NCI-H524 (cell line): Measurements from ENCODE around the gene RAB38.
A peak's percentile ranks its signal among the peaks of the same experiment; 100 is the strongest.

Source experiments
- DNase-seq, 2 experiments: peaks; one replicate each; lab custom pipeline; 2025; lab: John Stamatoyannopoulos, UW

The RAB38 gene

DNA sequence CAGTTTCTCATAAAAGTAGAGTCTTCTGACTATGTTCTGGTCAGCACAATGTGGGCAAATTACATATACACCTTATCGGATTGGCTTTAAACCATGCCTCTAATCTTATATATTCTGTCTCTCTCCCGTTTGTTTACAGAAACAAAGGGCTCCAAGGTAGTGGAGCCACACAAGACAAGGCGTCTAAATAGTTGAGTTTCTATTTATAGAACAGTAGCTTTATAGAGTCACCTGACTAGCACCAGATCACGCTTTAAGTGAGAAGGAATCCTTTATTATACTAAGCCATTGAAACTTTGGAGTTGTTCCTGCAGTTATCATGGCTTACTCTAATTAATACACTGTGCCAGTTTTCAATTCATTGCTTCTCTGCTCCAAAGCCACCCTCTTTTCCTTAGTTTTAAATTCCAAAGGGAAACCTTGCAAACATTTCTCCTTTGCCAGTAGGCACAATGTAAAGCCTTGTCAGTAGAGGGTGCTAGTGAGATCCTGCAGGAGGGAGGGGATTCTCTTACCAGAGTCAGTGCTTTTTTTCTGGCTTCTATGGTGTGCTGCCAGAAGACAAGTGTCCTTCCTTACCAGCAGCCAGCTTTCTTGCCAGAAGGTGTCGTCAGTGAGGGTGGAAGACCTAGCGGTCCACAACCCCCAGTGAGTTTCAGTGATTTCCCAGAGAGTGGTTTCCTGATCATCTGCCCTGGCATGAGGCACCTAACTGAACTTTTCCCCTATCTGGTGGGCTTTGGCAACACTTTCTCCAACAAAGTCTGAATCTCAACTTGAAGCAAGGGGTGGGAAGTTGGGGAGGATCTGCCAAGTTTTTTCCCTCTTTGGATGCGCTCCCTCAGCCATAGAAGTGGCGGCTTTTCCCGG is 71.7 kb downstream of the RAB38 start:
- peak; percentile 59 to 76 for DNase-seq

DNA sequence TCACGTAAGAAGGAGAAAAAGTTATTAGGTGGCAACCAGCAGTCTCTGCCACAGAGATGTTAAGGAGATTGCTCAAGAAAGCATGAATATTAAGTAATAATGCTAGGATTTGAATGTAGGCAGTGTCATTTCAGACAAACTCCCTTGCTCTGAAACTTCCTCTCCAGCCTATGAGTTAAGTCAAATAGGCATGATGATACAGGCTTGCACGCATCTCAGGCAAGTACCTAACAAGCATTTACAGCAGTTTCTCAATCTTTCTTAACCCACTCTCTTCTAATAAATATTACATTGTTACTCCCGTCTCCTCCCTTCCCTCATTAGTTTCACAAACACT is 72.7 kb downstream of the RAB38 start:
- DNase-seq = no peak

DNA sequence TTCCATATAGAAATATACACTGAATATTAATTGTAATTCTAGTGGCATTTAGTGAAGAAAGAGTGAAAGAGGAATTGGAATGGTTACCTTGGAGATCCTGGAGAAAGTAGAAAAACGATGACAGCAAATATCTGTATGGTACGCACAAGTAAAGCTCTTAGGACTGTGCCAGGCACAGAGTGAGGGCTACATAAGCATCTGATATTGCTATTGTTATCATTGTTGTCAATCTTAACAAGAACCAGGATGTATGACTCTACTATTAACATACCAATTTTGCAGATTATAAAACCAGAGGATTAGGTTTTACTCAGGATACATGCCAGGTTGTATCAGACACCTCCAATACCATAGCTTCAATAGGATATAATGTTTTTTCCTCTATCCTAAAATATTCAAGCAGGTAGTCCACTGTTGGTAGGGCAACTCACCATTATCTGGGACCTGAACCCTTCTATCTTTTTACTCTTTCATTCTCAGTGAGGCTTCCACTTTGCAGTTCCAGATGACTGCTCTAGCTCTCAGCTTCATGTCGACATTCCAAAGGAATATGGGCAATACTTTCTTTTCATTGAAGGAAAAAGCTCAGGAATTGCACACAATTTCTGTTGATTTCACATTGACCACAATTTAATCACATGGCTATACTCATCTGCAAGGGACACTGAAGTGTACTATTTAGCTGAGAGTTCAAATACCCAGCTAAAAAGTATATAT is 73.2 kb downstream of the RAB38 start:
- DNase-seq = no peak

DNA sequence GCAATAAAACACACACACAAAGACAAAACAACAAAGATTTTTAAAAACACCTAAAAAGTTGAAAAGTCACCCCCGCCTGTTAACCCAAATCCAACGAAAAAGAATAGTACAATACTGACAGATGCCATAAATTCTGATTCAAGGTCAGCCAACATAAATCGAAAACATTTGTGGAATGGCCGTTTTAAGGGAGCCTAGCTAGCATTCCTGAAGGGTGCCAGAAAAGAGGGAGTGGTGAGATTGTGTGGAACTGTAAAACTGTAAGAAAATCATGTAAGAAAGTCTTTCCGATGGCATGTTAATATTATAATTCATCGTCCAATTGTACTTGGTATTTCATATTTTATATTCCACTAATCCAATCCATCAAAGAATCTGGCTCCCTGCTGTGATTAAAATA is 75.1 kb downstream of the RAB38 start:
- no peak for DNase-seq

DNA sequence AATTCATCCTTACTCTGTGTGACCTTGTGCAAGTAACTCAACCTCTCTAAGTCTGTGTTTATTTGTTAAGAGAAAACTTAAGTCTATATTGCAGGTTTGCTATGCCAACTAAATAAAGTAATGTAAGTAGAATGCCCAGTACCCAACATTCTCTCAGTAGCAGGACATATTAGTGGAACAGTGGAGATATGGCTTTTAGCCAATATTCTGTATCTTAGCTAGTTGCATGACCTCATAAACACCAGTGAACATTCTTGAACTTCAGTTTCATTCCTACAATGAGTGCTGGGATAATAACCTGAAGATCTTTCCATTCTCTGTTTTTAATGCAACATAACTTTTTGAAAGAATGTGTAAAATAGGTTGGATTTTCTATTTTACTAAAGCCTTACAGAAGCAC is 77.0 kb downstream of the RAB38 start:
- no peak for DNase-seq

DNA sequence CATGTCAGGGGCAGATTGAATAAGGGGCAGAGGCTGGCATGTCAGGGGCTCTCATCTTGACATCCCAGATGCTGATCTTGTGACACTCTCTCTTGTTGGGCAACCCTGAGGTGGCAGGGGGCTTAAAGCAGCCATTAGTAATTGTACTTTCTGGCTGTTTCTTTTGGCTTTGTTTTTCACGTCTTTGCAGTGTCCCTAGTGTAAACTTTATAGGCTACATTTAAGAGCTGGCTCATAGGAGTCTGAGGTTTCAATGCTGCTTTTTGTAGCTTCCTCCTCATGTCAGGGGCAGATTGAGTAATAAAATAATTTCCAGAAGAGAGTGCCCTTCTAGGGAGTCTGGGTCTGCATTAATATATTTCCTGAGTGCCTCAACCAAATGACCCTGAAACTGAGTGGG is 86.1 kb downstream of the RAB38 start:
- DNase-seq = no peak

DNA sequence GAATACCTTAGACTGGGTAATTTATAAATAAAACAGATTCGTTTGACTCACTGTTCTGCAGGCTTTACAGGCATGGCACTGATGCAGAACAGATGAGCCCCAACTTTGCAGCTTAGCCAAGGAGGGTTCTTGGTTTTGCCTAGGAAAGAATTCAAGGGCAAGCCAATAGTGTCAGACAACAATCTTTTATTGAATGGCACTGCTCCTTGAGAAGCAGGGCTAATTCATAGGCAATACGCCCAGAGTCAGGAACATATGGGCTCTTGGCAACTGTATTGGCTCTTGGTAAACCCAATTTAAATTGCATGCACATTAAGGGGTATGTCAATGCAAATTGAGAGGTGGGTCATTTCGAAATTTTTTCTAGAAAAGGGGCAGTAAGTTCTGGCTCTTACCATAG is 87.9 kb downstream of the RAB38 start:
- DNase-seq = no peak

DNA sequence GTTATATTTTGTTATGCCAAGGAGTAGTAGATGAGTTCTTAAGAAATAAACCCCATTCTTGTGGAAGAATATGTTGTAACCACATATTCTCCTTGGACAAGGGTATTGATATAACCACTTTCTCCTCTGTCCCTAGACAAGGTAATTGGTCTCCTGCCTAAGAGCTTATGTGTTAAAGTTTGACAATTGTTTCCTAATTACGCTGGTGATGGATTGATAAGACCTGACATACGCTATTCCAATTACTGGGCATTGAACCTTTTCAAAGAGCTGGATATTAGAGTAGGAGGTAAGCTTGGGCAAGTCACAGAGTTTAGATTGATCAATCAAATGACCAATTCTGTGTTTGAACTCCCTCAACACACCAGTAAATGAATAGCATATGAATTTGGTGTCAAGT is 88.9 kb downstream of the RAB38 start:
- no peak for DNase-seq

DNA sequence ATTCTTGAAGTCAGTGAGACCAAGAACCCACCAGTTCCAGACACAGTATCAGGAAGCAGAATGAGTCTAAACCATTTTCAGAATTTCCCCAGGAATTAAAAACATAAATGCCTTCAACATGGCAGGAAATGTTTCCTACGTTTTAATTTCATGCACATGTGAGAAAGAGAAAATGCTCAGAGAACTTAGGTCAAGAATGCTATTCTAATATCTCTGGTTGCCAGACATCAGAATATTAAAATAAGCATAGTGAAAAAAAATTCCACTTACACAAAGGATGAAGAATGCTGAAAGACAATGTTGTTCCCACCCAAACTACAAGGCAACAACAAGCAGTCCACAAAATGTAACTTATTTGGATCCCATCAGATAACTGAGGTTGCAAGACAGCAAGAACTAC is 104.8 kb downstream of the RAB38 start:
- no peak for DNase-seq

DNA sequence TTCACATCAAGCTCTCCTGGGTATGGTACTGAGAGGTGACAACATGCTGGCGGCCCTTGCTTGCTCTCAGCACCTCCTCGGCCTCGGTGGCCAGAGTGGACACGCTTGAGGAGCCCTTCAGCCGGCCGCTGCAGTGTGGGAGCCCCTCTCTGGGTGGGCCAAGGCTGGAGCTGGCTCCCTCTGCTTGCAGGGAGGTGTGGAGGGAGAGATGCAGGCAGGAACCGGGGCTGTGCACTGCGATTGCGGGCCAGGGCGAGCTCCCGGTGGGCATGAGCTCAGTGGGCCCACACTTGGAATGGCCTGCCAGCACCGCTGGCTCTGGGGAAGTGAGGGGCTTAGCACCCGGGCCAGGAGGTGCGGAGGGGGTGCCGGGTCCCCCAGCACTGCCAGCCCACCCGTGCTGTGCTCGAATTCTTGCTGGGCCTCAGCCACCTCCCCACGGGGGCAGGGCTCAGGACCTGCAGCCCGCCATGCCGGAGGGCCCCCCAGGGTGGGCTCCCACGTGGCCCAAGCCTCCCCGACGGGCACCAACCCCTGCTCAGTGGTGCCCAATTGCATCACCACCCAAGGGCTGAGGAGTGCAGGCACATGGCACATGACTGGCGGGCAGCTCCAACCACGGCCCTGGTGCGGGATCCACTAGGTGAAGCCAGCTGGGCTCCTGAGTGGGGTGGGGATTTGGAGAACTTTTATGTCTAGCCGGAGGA is 106.2 kb downstream of the RAB38 start:
- DNase-seq = no peak

DNA sequence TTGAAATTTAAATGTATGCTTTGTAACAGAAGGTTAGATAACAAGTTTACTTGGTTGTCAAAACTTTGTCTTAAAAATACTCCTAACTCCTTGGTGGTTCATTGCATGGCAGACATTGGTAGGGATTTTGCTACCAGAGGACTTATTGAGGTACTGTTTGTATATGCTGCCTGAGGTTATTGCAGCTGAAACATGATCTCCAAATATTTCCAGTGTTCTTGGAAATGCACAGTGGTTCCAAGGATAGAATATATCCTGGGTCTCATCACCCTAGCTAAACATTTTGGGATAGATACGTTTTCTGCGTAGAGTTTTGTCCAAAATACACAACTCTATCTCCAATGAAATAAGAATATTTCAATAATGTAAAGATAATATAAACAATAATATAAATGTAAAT is 109.2 kb downstream of the RAB38 start:
- DNase-seq = no peak

DNA sequence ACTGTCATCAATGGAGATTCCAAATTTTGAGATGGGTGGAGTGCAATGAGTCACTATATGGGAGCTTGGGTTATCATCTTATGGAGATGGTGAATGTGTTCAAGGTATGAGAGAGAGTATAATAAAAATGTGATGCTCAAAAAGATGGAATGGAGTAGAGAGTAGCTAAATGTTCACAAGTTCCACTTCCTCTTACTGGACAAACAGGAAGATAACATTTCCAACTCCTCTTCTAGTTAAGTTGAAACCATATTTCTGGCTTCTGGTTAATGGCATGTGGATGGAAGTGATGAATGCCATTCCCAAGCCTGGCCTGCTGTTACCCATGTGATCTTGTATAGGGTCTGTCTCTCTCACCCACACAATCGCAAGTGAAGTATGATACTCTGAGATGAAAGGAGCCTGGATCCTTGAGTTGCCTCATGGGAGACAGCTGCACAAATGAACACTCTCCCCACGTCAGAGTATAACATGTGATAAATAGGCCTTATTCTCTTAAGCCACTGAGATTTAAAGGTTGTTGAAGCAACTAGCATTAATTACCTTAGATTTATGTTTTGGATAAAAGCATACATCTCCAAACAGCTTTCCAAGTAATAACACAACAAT is 111.0 kb downstream of the RAB38 start:
- DNase-seq = no peak
